HEK293 (cell line): ENCODE measurements around the gene SLC43A3.
A peak's percentile ranks its signal among the peaks of the same experiment; 100 is the strongest.

Source experiments
- CTCF ChIA-PET: fragments of 350-600 bp; formaldehyde crosslinking; extraction: SDS; loops from one replicate; lab custom pipeline; 2021; ENCODE audit warnings: antibody characterized with exemption; lab: Yijun Ruan, JAX
- POLR2A ChIA-PET: fragments of 300-600 bp; formaldehyde crosslinking; extraction: SDS; loops from one replicate; lab custom pipeline; 2020; ENCODE audit warnings: antibody characterized with exemption, inconsistent platforms; lab: Yijun Ruan, JAX
- H3K27ac ChIP-seq: fragments of 200-500 bp; sonication (Bioruptor generic); 2 replicates; pipeline ENCODE4 v1.5.1; 2014; ENCODE audit warnings: low read depth, low read length, control low read depth, inconsistent platforms; ENCODE audit errors: extremely low read depth
- H3K36me3 ChIP-seq, 2 experiments: fragments of 200-500 bp in 1 of 2; sonication (Bioruptor generic) in 1 of 2; 1 replicate in 1 of 2; 2 replicates in 1 of 2; pipeline ENCODE4 v1.5.1; 2014 to 2017; ENCODE audit warnings: inconsistent platforms in 2 of 2, low read length in 2 of 2; ENCODE audit not compliant: control insufficient read depth in 2 of 2, insufficient read depth in 1 of 2
- H3K4me1 ChIP-seq: fragments of 200-500 bp; sonication (Bioruptor generic); 2 replicates; pipeline ENCODE4 v1.5.1; 2014; ENCODE audit warnings: mild to moderate bottlenecking, low read length, inconsistent platforms; ENCODE audit not compliant: control insufficient read depth, insufficient read depth
- H3K4me3 ChIP-seq: 2 replicates; pipeline ENCODE4 v1.5.1; 2011; ENCODE audit warnings: low read depth, mild to moderate bottlenecking, control low read depth, low read length, moderate library complexity
- H3K9me3 ChIP-seq: fragments of 200-500 bp; sonication (Bioruptor generic); 2 replicates; pipeline ENCODE4 v1.5.1; 2014; ENCODE audit warnings: low read depth, low read length, inconsistent platforms; ENCODE audit not compliant: control insufficient read depth, insufficient read depth
- BCL11A ChIP-seq: fragments of 450-650 bp; formaldehyde crosslinking; IDR thresholded peaks from 2 replicates; pipeline ENCODE4 v1.5.1; 2016; ENCODE audit warnings: low read depth, missing biosample characterization, missing genetic modification characterization
- SP7 ChIP-seq: fragments of 450-650 bp; formaldehyde crosslinking; IDR thresholded peaks from 2 replicates; pipeline ENCODE4 v1.5.1; 2016; ENCODE audit warnings: missing biosample characterization, missing genetic modification characterization
- ZEB2 ChIP-seq: fragments of 450-650 bp; formaldehyde crosslinking; IDR thresholded peaks from 2 replicates; pipeline ENCODE4 v1.5.1; 2016; ENCODE audit warnings: missing biosample characterization, missing genetic modification characterization
- ZFHX2 ChIP-seq: fragments of 450-650 bp; formaldehyde crosslinking; conservative IDR thresholded peaks from 2 replicates; pipeline ENCODE4 v1.5.1; 2016; ENCODE audit warnings: missing biosample characterization, missing genetic modification characterization
- ZNF121 ChIP-seq: fragments of 450-650 bp; formaldehyde crosslinking; IDR thresholded peaks from 2 replicates; pipeline ENCODE4 v1.5.1; 2016; ENCODE audit warnings: missing biosample characterization, missing genetic modification characterization
- ZNF174 ChIP-seq: fragments of 450-650 bp; formaldehyde crosslinking; IDR thresholded peaks from 2 replicates; pipeline ENCODE4 v1.5.0; 2017; ENCODE audit warnings: missing biosample characterization, mild to moderate bottlenecking, missing genetic modification characterization
- ZNF2 ChIP-seq: fragments of 450-650 bp; formaldehyde crosslinking; IDR thresholded peaks from 2 replicates; pipeline ENCODE4 v1.5.1; 2016; ENCODE audit warnings: missing biosample characterization, missing genetic modification characterization
- ZNF302 ChIP-seq: fragments of 450-650 bp; formaldehyde crosslinking; IDR thresholded peaks from 2 replicates; pipeline ENCODE4 v1.5.1; 2016; ENCODE audit warnings: missing biosample characterization, missing genetic modification characterization, low read depth
- ZNF350 ChIP-seq: fragments of 450-650 bp; formaldehyde crosslinking; IDR thresholded peaks from 2 replicates; pipeline ENCODE4 v1.5.0; 2017; ENCODE audit warnings: missing biosample characterization, mild to moderate bottlenecking, missing genetic modification characterization
- ZNF354C ChIP-seq: fragments of 450-650 bp; formaldehyde crosslinking; IDR thresholded peaks from 2 replicates; pipeline ENCODE4 v1.5.1; 2016; ENCODE audit warnings: missing biosample characterization, missing genetic modification characterization, low read depth, borderline replicate concordance
- ZNF366 ChIP-seq: fragments of 450-650 bp; formaldehyde crosslinking; conservative IDR thresholded peaks from 2 replicates; pipeline ENCODE4 v1.5.1; 2016; ENCODE audit warnings: missing biosample characterization, missing genetic modification characterization
- ZNF37A ChIP-seq: fragments of 450-650 bp; IDR thresholded peaks from 2 replicates; pipeline ENCODE4 v1.5.1; 2018; ENCODE audit warnings: missing biosample characterization, missing genetic modification characterization
- ZNF423 ChIP-seq: fragments of 450-650 bp; formaldehyde crosslinking; IDR thresholded peaks from 2 replicates; pipeline ENCODE4 v1.5.1; 2016; ENCODE audit warnings: missing biosample characterization, missing genetic modification characterization
- ZNF639 ChIP-seq: fragments of 450-650 bp; formaldehyde crosslinking; IDR thresholded peaks from 2 replicates; pipeline ENCODE4 v1.5.1; 2016; ENCODE audit warnings: missing biosample characterization, missing genetic modification characterization
- ZNF76 ChIP-seq: fragments of 450-650 bp; formaldehyde crosslinking; IDR thresholded peaks from 2 replicates; pipeline ENCODE4; 2016; ENCODE audit warnings: low read depth, missing biosample characterization, missing genetic modification characterization, borderline replicate concordance
- ZSCAN16 ChIP-seq: fragments of 450-650 bp; formaldehyde crosslinking; IDR thresholded peaks from 2 replicates; pipeline ENCODE4 v1.5.1; 2016; ENCODE audit warnings: missing biosample characterization, missing genetic modification characterization
- TF ChIP-seq, protein P1 (sequence below): fragments of 450-650 bp; formaldehyde crosslinking; IDR thresholded peaks from 2 replicates; pipeline ENCODE4 v1.5.1; 2016; ENCODE audit warnings: missing biosample characterization, missing genetic modification characterization
- TF ChIP-seq, protein P2 (sequence below): fragments of 450-650 bp; formaldehyde crosslinking; IDR thresholded peaks from 2 replicates; pipeline ENCODE4 v1.5.1; 2016; ENCODE audit warnings: missing biosample characterization, missing genetic modification characterization, borderline replicate concordance
- TF ChIP-seq, protein P3 (sequence below): fragments of 450-650 bp; formaldehyde crosslinking; IDR thresholded peaks from 2 replicates; pipeline ENCODE4 v1.5.1; 2016; ENCODE audit warnings: missing biosample characterization, missing genetic modification characterization
- TF ChIP-seq, protein P4 (sequence below): fragments of 450-650 bp; formaldehyde crosslinking; IDR thresholded peaks from 2 replicates; pipeline ENCODE4 v1.5.1; 2016; ENCODE audit warnings: missing biosample characterization, missing genetic modification characterization

SLC43A3 gene

DNA sequence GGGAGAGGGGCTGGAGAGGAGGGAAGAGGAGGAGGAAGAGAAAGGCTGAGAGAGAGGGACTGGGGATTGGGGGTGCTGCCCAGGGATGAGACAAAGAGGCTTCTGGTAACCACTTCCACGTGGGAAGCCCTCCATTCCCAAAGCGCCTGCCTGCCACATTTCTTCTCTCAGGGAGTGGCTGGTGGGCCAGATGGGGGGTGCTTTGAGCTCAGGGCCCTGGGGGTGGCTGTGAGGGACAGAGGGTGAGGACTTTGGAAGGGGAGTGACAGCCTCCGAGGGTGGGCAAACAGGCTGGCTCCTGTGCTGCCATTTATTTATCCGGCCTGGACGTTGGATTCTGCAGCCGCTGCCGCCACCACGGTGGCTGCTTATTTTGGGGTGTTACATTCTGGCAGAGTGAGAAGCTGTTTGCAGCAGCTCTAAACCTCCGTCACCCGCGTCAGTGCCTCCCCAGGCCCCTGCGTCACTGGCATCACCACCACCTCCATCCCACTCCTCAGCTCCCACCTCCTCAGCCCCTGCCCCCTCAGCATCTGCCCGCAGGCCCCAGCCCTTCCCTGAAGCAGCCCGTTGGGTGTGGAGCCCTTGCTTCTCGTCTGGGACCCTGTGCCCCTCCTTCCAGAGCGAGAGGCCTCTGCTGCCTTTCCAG lies 35.0 kb upstream of the SLC43A3 start:
- CTCF ChIA-PET, result interaction anchor here (9.0 to 9.3 kb wide), 2 partner anchors 19 to 64 kb away, joined by 140 to 191 read pairs; partner anchors contain the start of gene TIMM10
- TF ChIP-seq ZNF174 (tag by site-specific recombination), result no peak
- TF ChIP-seq ZNF366 (tag by site-specific recombination), result peak; percentile 55; the same call in 1 of the 2 replicates
- TF ChIP-seq, protein P1, sequence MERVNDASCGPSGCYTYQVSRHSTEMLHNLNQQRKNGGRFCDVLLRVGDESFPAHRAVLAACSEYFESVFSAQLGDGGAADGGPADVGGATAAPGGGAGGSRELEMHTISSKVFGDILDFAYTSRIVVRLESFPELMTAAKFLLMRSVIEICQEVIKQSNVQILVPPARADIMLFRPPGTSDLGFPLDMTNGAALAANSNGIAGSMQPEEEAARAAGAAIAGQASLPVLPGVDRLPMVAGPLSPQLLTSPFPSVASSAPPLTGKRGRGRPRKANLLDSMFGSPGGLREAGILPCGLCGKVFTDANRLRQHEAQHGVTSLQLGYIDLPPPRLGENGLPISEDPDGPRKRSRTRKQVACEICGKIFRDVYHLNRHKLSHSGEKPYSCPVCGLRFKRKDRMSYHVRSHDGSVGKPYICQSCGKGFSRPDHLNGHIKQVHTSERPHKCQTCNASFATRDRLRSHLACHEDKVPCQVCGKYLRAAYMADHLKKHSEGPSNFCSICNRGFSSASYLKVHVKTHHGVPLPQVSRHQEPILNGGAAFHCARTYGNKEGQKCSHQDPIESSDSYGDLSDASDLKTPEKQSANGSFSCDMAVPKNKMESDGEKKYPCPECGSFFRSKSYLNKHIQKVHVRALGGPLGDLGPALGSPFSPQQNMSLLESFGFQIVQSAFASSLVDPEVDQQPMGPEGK (tag by site-specific recombination), result no peak
- TF ChIP-seq ZFHX2 (tag by site-specific recombination), result 0 out of 2 replicates have a peak, but pooled peaks have one; percentile 10
- TF ChIP-seq ZNF121 (tag by site-specific recombination), result no peak
- no peak overlapping the region for H3K4me3 ChIP-seq
- no peaks in the 10 kb centered on the region for H3K4me1 ChIP-seq
- POLR2A ChIA-PET, result no interaction called here
- H3K36me3 ChIP-seq, result peaks cover 0 to 5% of the 10 kb centered on the region in 2 experiments; a peak in 1 of 3 replicates
- H3K9me3 ChIP-seq, result no peaks in the 10 kb centered on the region
- H3K27ac ChIP-seq, result no peak overlapping the region

- CTCF ChIA-PET, result interaction anchor here (0.5 to 9.3 kb wide), 4 partner anchors 17 to 144 kb away, joined by 3 to 191 read pairs (median 72); partner anchors contain the start of gene TIMM10
- H3K4me1 ChIP-seq, result no peaks in the 10 kb centered on the region
- peak overlapping the region; percentile 44 for H3K4me3 ChIP-seq
- no peaks in the 10 kb centered on the region for H3K9me3 ChIP-seq
- no peak overlapping the region; the same call in 1 of the 2 replicates for H3K27ac ChIP-seq
- POLR2A ChIA-PET, result interaction anchor here (0.8 to 1.8 kb wide), 5 partner anchors 27 to 342 kb away, joined by 3 to 6 read pairs (median 3); partner anchors contain the start of gene TIMM10
- H3K36me3 ChIP-seq, result peaks cover 0 to 5% of the 10 kb centered on the region in 2 experiments; a peak in 1 of 3 replicates
- TF ChIP-seq ZNF76, result no peak
- TF ChIP-seq BCL11A, result no peak
- no peak for TF ChIP-seq ZNF639
- TF ChIP-seq, protein P2, sequence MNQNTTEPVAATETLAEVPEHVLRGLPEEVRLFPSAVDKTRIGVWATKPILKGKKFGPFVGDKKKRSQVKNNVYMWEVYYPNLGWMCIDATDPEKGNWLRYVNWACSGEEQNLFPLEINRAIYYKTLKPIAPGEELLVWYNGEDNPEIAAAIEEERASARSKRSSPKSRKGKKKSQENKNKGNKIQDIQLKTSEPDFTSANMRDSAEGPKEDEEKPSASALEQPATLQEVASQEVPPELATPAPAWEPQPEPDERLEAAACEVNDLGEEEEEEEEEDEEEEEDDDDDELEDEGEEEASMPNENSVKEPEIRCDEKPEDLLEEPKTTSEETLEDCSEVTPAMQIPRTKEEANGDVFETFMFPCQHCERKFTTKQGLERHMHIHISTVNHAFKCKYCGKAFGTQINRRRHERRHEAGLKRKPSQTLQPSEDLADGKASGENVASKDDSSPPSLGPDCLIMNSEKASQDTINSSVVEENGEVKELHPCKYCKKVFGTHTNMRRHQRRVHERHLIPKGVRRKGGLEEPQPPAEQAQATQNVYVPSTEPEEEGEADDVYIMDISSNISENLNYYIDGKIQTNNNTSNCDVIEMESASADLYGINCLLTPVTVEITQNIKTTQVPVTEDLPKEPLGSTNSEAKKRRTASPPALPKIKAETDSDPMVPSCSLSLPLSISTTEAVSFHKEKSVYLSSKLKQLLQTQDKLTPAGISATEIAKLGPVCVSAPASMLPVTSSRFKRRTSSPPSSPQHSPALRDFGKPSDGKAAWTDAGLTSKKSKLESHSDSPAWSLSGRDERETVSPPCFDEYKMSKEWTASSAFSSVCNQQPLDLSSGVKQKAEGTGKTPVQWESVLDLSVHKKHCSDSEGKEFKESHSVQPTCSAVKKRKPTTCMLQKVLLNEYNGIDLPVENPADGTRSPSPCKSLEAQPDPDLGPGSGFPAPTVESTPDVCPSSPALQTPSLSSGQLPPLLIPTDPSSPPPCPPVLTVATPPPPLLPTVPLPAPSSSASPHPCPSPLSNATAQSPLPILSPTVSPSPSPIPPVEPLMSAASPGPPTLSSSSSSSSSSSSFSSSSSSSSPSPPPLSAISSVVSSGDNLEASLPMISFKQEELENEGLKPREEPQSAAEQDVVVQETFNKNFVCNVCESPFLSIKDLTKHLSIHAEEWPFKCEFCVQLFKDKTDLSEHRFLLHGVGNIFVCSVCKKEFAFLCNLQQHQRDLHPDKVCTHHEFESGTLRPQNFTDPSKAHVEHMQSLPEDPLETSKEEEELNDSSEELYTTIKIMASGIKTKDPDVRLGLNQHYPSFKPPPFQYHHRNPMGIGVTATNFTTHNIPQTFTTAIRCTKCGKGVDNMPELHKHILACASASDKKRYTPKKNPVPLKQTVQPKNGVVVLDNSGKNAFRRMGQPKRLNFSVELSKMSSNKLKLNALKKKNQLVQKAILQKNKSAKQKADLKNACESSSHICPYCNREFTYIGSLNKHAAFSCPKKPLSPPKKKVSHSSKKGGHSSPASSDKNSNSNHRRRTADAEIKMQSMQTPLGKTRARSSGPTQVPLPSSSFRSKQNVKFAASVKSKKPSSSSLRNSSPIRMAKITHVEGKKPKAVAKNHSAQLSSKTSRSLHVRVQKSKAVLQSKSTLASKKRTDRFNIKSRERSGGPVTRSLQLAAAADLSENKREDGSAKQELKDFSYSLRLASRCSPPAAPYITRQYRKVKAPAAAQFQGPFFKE, result no peak
- TF ChIP-seq SP7 (tag by site-specific recombination), result peak; percentile 34; the same call in 1 of the 2 replicates
- no peak for TF ChIP-seq ZNF37A
- no peak for TF ChIP-seq ZEB2 (tag by site-specific recombination)
- no peak for TF ChIP-seq ZNF423 (tag by site-specific recombination)
- no peak for TF ChIP-seq ZNF302
- no peak for TF ChIP-seq ZNF2 (tag by site-specific recombination)
- TF ChIP-seq ZSCAN16 (tag by site-specific recombination), result no peak
- TF ChIP-seq ZNF354C (tag by site-specific recombination), result no peak
- TF ChIP-seq, protein P3, sequence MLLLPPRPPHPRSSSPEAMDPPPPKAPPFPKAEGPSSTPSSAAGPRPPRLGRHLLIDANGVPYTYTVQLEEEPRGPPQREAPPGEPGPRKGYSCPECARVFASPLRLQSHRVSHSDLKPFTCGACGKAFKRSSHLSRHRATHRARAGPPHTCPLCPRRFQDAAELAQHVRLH (tag by site-specific recombination), result no peak
- TF ChIP-seq, protein P4, sequence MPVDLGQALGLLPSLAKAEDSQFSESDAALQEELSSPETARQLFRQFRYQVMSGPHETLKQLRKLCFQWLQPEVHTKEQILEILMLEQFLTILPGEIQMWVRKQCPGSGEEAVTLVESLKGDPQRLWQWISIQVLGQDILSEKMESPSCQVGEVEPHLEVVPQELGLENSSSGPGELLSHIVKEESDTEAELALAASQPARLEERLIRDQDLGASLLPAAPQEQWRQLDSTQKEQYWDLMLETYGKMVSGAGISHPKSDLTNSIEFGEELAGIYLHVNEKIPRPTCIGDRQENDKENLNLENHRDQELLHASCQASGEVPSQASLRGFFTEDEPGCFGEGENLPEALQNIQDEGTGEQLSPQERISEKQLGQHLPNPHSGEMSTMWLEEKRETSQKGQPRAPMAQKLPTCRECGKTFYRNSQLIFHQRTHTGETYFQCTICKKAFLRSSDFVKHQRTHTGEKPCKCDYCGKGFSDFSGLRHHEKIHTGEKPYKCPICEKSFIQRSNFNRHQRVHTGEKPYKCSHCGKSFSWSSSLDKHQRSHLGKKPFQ (tag by site-specific recombination), result no peak
- no peak for TF ChIP-seq ZNF350 (tag by site-specific recombination)
These were observed 34.1 kb upstream of the SLC43A3 start for GRCh38 chr11:57460758-57461749.
